Gastroesophageal sphincter (tissue), 3 donors: ENCODE measurements around the gene NR6A1.

Source experiments
- POLR2A ChIP-seq, 2 donors: fragments of 450-650 bp; IDR thresholded peaks; one replicate each; pipeline ENCODE4 v1.6.1; 2017; ENCODE audit warnings: antibody characterized with exemption in 2 of 2, mild to moderate bottlenecking in 2 of 2, moderate library complexity in 1 of 2
- POLR2AphosphoS5 ChIP-seq: sonication (generic); formaldehyde crosslinking; IDR thresholded peaks from one replicate; pipeline ENCODE4 v1.6.1; 2017; ENCODE audit warnings: antibody characterized with exemption
- TF ChIP-seq, protein P1 (sequence below), 4 experiments: fragments of 200-600 bp in 2 of 4; fragments of 450-650 bp in 2 of 4; sonication (generic) in 1 of 4; IDR thresholded peaks; one replicate each; pipeline ENCODE4 v1.5.1; 2017 to 2019; ENCODE audit warnings: antibody characterized with exemption in 4 of 4, mild to moderate bottlenecking in 2 of 4, moderate library complexity in 2 of 4

DNA sequence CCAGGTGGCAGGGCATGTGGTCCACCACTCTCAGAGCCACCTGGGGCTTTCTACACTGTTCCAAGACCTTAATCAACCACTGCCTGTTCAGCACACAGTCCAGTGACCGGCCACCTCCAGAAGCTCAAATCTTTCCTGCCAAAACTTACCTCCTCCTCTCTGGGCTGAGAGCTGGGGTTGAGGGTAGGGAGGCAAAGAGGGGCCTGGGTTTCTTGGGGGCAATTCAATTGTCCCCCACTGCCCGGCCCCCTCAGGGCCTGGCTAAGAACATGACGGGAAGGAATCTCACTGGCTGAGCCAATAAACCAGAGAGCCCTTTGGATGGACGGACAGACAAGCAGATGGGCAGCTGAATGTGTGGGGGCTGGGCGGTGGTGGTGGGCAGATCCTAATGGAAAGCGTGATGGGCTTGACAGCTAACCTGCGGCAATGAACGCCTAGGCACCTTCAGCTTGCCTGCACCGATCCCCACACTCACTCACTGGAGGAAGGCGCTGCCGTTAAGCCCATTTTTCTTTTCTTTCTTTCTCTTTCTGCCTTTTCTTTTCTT lies 269.3 kb downstream of the NR6A1 start:
- TF ChIP-seq POLR2AphosphoS5, result no peak
- TF ChIP-seq, protein P1, sequence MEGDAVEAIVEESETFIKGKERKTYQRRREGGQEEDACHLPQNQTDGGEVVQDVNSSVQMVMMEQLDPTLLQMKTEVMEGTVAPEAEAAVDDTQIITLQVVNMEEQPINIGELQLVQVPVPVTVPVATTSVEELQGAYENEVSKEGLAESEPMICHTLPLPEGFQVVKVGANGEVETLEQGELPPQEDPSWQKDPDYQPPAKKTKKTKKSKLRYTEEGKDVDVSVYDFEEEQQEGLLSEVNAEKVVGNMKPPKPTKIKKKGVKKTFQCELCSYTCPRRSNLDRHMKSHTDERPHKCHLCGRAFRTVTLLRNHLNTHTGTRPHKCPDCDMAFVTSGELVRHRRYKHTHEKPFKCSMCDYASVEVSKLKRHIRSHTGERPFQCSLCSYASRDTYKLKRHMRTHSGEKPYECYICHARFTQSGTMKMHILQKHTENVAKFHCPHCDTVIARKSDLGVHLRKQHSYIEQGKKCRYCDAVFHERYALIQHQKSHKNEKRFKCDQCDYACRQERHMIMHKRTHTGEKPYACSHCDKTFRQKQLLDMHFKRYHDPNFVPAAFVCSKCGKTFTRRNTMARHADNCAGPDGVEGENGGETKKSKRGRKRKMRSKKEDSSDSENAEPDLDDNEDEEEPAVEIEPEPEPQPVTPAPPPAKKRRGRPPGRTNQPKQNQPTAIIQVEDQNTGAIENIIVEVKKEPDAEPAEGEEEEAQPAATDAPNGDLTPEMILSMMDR (IDR thresholded peaks at IDR 0.05), result no peak
- no peak for TF ChIP-seq POLR2A (IDR thresholded peaks at IDR 0.05)
